Stimulated activated CD4-positive, alpha-beta T cell treated with anti-CD3 and anti-CD28 coated beads, Interleukin-1b, Interleukin-23, amount 100 ng/mL, for 48 hours (primary cell): ENCODE measurements around the gene CCT4.
"Not testable (repeated sequence)": the region's sequence is repeated elsewhere in the genome, so short reads cannot be mapped to it uniquely, and the experiment has no call there.

Experiments
- DNase-seq: peaks from one replicate; pipeline ENCODE4 v3.0.0-alpha.2; 2020

The CCT4 gene

GRCh38 chr2:61878761-61879160, 9.7 kb downstream of the CCT4 start:
- DNase-seq = no peak

GRCh38 chr2:61877571-61878245, 10.7 kb downstream of the CCT4 start:
- DNase-seq = no peak

- DNase-seq = no peak
Observed at GRCh38 chr2:61876400-61876799, 12.1 kb downstream of the CCT4 start.

GRCh38 chr2:61866482-61867089, 21.9 kb downstream of the CCT4 start:
- DNase-seq = not testable (repeated sequence)

- no peak for DNase-seq
Observed at GRCh38 chr2:61862085-61862484, 26.4 kb downstream of the CCT4 start.

GRCh38 chr2:61857224-61857623, 31.2 kb downstream of the CCT4 start:
- DNase-seq = no peak

- no peak for DNase-seq
Observed at GRCh38 chr2:61855318-61855613, 33.2 kb downstream of the CCT4 start.

- DNase-seq = peak; percentile 92
Observed at GRCh38 chr2:61854564-61855317, 33.7 kb downstream of the CCT4 start.

- DNase-seq = peak; percentile 80
Observed at GRCh38 chr2:61853847-61854563, 34.5 kb downstream of the CCT4 start, which contains the start of gene FAM161A. Gene FAM161A (minus strand): TSS chr2:61854060. CDS start chr2:61854041, 19 bp downstream.

GRCh38 chr2:61853086-61853846, 35.2 kb downstream of the CCT4 start:
- peak; percentile 51 for DNase-seq

GRCh38 chr2:61851270-61851669, 37.2 kb downstream of the CCT4 start:
- not testable (repeated sequence) for DNase-seq

- no peak for DNase-seq
Observed at GRCh38 chr2:61845320-61845719, 43.1 kb downstream of the CCT4 start.

- DNase-seq = no peak
Observed at GRCh38 chr2:61841286-61841685, 47.2 kb downstream of the CCT4 start.

GRCh38 chr2:61834893-61835292, 53.6 kb downstream of the CCT4 start:
- no peak for DNase-seq

GRCh38 chr2:61833971-61834370, 54.5 kb downstream of the CCT4 start:
- no peak for DNase-seq

- no peak for DNase-seq
Observed at GRCh38 chr2:61832183-61832841, 56.1 kb downstream of the CCT4 start.

GRCh38 chr2:61822255-61822654, 66.2 kb downstream of the CCT4 start:
- DNase-seq = no peak
